WTC11 (cell line): ENCODE results near the gene GTPBP3. TPM values are rescaled to one million over a fixed set of nuclear protein-coding genes. Genes with fewer than 3 reads are reported as not detected.

ENCODE experiments used
- ATAC-seq: fragments of 200-7000 bp; cut with Tn5 transposase; 2 replicates; pipeline ENCODE4 v1.10.0; 2021; ENCODE audit warnings: mild to moderate bottlenecking, moderate library complexity
- CTCF ChIA-PET: fragments of 300-600 bp; sonication (Branson Sonifier 250); formaldehyde crosslinking; loops from one replicate; lab custom pipeline; 2021; ENCODE audit warnings: antibody characterized with exemption; lab: Charles Lee
- POLR2A ChIA-PET: fragments of 350-600 bp; sonication (Branson Sonifier 250); formaldehyde crosslinking; loops from one replicate; lab custom pipeline; 2021; ENCODE audit warnings: antibody characterized with exemption; lab: Charles Lee
- DNase-seq: peaks from one replicate; pipeline ENCODE4 v3.0.0; 2021; ENCODE audit warnings: low spot score
- H3K27ac Mint-ChIP-seq: 2 replicates; pipeline ENCODE4 v1.8.0; 2021; ENCODE audit warnings: mixed read lengths
- H3K27me3 Mint-ChIP-seq: 2 replicates; pipeline ENCODE4 v1.8.0; 2021; ENCODE audit warnings: low read depth, mild to moderate bottlenecking, moderate library complexity, mixed read lengths
- H3K36me3 Mint-ChIP-seq: 2 replicates; pipeline ENCODE4 v1.8.0; 2021; ENCODE audit warnings: mixed read lengths
- H3K4me1 Mint-ChIP-seq: 2 replicates; pipeline ENCODE4 v1.8.0; 2022; ENCODE audit warnings: mixed read lengths
- H3K4me3 Mint-ChIP-seq: 2 replicates; pipeline ENCODE4 v1.8.0; 2021; ENCODE audit warnings: mild to moderate bottlenecking, moderate library complexity, mixed read lengths
- H3K9me3 Mint-ChIP-seq: 2 replicates; pipeline ENCODE4 v1.8.0; 2021; ENCODE audit warnings: mixed read lengths
- CBFB ChIP-seq: sonication (generic); formaldehyde crosslinking; IDR thresholded peaks from 2 replicates; pipeline ENCODE4 v1.8.1; 2022; ENCODE audit warnings: mild to moderate bottlenecking, low read depth, missing genetic modification reagents
- CREM ChIP-seq: sonication (generic); formaldehyde crosslinking; IDR thresholded peaks from 2 replicates; pipeline ENCODE4 v1.8.1; 2022; ENCODE audit warnings: mild to moderate bottlenecking, missing genetic modification reagents, moderate library complexity
- EMX1 ChIP-seq: fragments of 250-450 bp; sonication (Bioruptor Pico); IDR thresholded peaks from 2 replicates; pipeline ENCODE4 v1.8.0; 2021; ENCODE audit warnings: mild to moderate bottlenecking
- ESRRA ChIP-seq: sonication (generic); formaldehyde crosslinking; IDR thresholded peaks from 2 replicates; pipeline ENCODE4 v1.8.1; 2022; ENCODE audit warnings: mild to moderate bottlenecking, missing genetic modification reagents, borderline replicate concordance
- ETV6 ChIP-seq: sonication (generic); formaldehyde crosslinking; IDR thresholded peaks from 2 replicates; pipeline ENCODE4 v1.8.1; 2022; ENCODE audit warnings: mild to moderate bottlenecking, missing genetic modification reagents
- JUN ChIP-seq: sonication (generic); formaldehyde crosslinking; IDR thresholded peaks from 2 replicates; pipeline ENCODE4 v1.8.0; 2023; ENCODE audit warnings: mild to moderate bottlenecking, missing genetic modification reagents
- KAT7 ChIP-seq: sonication (generic); formaldehyde crosslinking; IDR thresholded peaks from 2 replicates; pipeline ENCODE4 v1.8.1; 2023; ENCODE audit warnings: missing genetic modification reagents, mild to moderate bottlenecking, borderline replicate concordance
- NFE2L1 ChIP-seq: sonication (generic); formaldehyde crosslinking; IDR thresholded peaks from 2 replicates; pipeline ENCODE4 v1.8.1; 2023; ENCODE audit warnings: missing genetic modification reagents
- OVOL2 ChIP-seq: fragments of 250-450 bp; sonication (Bioruptor Pico); IDR thresholded peaks from 2 replicates; pipeline ENCODE4 v1.9.0; 2021; ENCODE audit warnings: mild to moderate bottlenecking, borderline replicate concordance
- PRRX2 ChIP-seq: fragments of 250-450 bp; sonication (Bioruptor Pico); IDR thresholded peaks from 2 replicates; pipeline ENCODE4 v1.8.0; 2021; ENCODE audit warnings: mild to moderate bottlenecking
- SMAD4 ChIP-seq: sonication (generic); formaldehyde crosslinking; IDR thresholded peaks from 2 replicates; pipeline ENCODE4 v1.8.0; 2022; ENCODE audit warnings: mild to moderate bottlenecking, missing genetic modification reagents
- SOX15 ChIP-seq: fragments of 250-450 bp; sonication (Bioruptor Pico); IDR thresholded peaks from 2 replicates; pipeline ENCODE4 v1.9.0; 2021; ENCODE audit warnings: mild to moderate bottlenecking
- TP53 ChIP-seq: sonication (generic); formaldehyde crosslinking; IDR thresholded peaks from 2 replicates; pipeline ENCODE4 v1.8.1; 2023; ENCODE audit warnings: mild to moderate bottlenecking, missing genetic modification reagents
- ZNF121 ChIP-seq: sonication (generic); formaldehyde crosslinking; IDR thresholded peaks from 2 replicates; pipeline ENCODE4 v1.8.0; 2023; ENCODE audit warnings: missing genetic modification reagents
- ZNF263 ChIP-seq: sonication (generic); formaldehyde crosslinking; IDR thresholded peaks from 2 replicates; pipeline ENCODE4 v1.8.1; 2022; ENCODE audit warnings: low read depth, mild to moderate bottlenecking, moderate library complexity, missing genetic modification reagents
- ZNF423 ChIP-seq: fragments of 250-450 bp; sonication (Bioruptor Pico); IDR thresholded peaks from 2 replicates; pipeline ENCODE4 v2.1.2; 2022; ENCODE audit warnings: mild to moderate bottlenecking, moderate library complexity
- ZNF671 ChIP-seq: fragments of 250-450 bp; sonication (Bioruptor Pico); IDR thresholded peaks from 2 replicates; pipeline ENCODE4 v1.8.0; 2021; ENCODE audit warnings: mild to moderate bottlenecking
- total RNA-seq: library from RNA; stranded (reverse); gene quantifications from 3 replicates; pipeline ENCODE4 v1.2.3, GENCODE V29; 2021
- TF ChIP-seq, protein P1 (sequence below): sonication (generic); formaldehyde crosslinking; IDR thresholded peaks from 2 replicates; pipeline ENCODE4 v1.8.1; 2023; ENCODE audit warnings: mild to moderate bottlenecking, missing genetic modification reagents
- TF ChIP-seq, protein P2 (sequence below): fragments of 200-600 bp; IDR thresholded peaks from 2 replicates; pipeline ENCODE4 v1.8.0; 2022; ENCODE audit warnings: antibody characterized with exemption
- TF ChIP-seq, protein P3 (sequence below): sonication (generic); formaldehyde crosslinking; conservative IDR thresholded peaks from 2 replicates; pipeline ENCODE4 v1.8.1; 2022; ENCODE audit warnings: mild to moderate bottlenecking, missing genetic modification reagents
- TF ChIP-seq, protein P4 (sequence below): fragments of 250-450 bp; sonication (Bioruptor Pico); IDR thresholded peaks from 2 replicates; pipeline ENCODE4 v2.1.2; 2022; ENCODE audit warnings: mild to moderate bottlenecking, moderate library complexity
- TF ChIP-seq, protein P5 (sequence below): sonication (generic); formaldehyde crosslinking; IDR thresholded peaks from 2 replicates; pipeline ENCODE4 v1.8.0; 2022; ENCODE audit warnings: mild to moderate bottlenecking, missing genetic modification reagents
- TF ChIP-seq, protein P6 (sequence below): sonication (generic); formaldehyde crosslinking; IDR thresholded peaks from 2 replicates; pipeline ENCODE4 v1.8.0; 2023; ENCODE audit warnings: mild to moderate bottlenecking, missing genetic modification reagents

Gene GTPBP3
- total RNA-seq, 1 experiment from 2014 or later: 93.0 TPM

DNA sequence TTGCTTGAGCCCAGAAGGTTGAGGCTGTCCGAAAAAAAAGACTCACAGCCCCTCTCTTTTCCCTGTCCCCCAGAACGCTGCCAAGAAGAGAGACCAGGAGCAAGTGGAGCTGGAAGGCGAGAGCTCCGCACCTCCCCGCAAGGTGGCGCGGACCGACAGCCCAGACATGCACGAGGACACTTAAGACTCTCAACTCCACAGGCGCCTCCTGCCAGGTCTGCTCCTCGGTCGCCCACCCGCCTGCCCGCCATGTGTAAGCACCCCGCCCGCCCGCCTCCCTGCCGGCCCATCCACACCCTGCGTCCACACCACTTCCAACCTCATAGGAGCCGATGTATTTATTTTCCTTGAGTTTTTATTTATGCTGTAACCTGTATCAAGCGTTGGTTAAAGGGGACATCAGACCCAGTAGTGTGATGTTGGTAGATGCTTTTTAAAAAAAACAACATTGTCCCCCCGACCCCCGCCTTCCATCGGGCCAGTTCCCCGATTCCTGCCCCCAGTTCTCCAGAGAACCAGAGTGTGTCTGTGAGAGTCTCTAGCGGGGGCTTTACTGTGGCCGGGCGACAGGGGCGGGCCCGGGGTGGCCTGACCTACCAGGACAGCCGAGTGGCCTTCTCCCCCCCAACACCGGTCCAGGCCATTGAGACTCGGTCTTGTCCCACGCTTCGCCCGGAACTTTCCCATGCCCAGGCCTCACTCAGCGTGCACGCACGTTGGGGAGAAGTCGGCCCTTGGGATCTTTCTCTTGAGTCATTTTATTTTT is 17.7 kb upstream of the GTPBP3 start:
- H3K4me3 Mint-ChIP-seq: no peak overlapping the region
- CTCF ChIA-PET: interaction anchor here (2.2 kb wide), 1 partner anchor 8 kb away, joined by 6 read pairs; no protein-coding TSS in a partner anchor

DNA sequence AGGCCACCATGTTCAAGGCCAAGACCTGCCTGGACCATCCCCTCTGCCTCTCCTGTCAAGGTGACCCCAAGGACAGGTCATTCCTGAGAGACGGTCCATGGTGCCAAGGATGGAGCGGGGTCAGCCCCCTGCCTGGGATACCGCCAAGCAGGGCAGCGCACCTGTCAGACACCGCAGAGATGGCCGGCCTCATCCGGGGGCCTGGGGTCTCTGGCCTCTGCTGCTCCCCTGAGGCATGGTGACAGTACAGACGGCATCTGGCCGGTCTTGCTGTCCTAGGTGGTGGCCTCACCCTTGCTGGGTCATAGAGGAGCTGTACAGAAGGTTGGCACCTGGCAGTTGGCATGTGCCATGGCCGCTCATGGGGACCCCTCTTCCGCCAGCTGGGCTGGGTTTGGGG is 16.9 kb upstream of the GTPBP3 start:
- Mint-ChIP-seq H3K4me3 (no peak overlapping the region), H3K4me1 (peaks cover 6% of the 10 kb centered on the region; the same call in 1 of the 2 replicates), H3K27ac (no peak overlapping the region), H3K9me3 (no peaks in the 10 kb centered on the region), H3K27me3 (no peaks in the 10 kb centered on the region), H3K36me3 (peaks cover 30% of the 10 kb centered on the region)
- CTCF ChIA-PET: no interaction called here
- ATAC-seq (no peak), DNase-seq (no peak)
- TF ChIP-seq, protein P1, sequence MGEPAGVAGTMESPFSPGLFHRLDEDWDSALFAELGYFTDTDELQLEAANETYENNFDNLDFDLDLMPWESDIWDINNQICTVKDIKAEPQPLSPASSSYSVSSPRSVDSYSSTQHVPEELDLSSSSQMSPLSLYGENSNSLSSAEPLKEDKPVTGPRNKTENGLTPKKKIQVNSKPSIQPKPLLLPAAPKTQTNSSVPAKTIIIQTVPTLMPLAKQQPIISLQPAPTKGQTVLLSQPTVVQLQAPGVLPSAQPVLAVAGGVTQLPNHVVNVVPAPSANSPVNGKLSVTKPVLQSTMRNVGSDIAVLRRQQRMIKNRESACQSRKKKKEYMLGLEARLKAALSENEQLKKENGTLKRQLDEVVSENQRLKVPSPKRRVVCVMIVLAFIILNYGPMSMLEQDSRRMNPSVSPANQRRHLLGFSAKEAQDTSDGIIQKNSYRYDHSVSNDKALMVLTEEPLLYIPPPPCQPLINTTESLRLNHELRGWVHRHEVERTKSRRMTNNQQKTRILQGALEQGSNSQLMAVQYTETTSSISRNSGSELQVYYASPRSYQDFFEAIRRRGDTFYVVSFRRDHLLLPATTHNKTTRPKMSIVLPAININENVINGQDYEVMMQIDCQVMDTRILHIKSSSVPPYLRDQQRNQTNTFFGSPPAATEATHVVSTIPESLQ (CRISPR knock-in tag): no peak
- TF ChIP-seq, protein P2, sequence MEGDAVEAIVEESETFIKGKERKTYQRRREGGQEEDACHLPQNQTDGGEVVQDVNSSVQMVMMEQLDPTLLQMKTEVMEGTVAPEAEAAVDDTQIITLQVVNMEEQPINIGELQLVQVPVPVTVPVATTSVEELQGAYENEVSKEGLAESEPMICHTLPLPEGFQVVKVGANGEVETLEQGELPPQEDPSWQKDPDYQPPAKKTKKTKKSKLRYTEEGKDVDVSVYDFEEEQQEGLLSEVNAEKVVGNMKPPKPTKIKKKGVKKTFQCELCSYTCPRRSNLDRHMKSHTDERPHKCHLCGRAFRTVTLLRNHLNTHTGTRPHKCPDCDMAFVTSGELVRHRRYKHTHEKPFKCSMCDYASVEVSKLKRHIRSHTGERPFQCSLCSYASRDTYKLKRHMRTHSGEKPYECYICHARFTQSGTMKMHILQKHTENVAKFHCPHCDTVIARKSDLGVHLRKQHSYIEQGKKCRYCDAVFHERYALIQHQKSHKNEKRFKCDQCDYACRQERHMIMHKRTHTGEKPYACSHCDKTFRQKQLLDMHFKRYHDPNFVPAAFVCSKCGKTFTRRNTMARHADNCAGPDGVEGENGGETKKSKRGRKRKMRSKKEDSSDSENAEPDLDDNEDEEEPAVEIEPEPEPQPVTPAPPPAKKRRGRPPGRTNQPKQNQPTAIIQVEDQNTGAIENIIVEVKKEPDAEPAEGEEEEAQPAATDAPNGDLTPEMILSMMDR: no peak
- TF ChIP-seq EMX1 (CRISPR knock-in tag) (no peak), ETV6 (CRISPR knock-in tag) (no peak), SOX15 (no peak), ZNF263 (no peak), NFE2L1 (CRISPR knock-in tag) (no peak), ZNF121 (CRISPR knock-in tag) (no peak), PRRX2 (CRISPR knock-in tag) (no peak), CBFB (CRISPR knock-in tag) (no peak), JUN (no peak), SMAD4 (CRISPR knock-in tag) (no peak), ZNF671 (CRISPR knock-in tag) (no peak), ZNF423 (CRISPR knock-in tag) (no peak), CREM (no peak)
- TF ChIP-seq, protein P3, sequence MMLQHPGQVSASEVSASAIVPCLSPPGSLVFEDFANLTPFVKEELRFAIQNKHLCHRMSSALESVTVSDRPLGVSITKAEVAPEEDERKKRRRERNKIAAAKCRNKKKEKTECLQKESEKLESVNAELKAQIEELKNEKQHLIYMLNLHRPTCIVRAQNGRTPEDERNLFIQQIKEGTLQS (CRISPR knock-in tag): no peak
- TF ChIP-seq, protein P4, sequence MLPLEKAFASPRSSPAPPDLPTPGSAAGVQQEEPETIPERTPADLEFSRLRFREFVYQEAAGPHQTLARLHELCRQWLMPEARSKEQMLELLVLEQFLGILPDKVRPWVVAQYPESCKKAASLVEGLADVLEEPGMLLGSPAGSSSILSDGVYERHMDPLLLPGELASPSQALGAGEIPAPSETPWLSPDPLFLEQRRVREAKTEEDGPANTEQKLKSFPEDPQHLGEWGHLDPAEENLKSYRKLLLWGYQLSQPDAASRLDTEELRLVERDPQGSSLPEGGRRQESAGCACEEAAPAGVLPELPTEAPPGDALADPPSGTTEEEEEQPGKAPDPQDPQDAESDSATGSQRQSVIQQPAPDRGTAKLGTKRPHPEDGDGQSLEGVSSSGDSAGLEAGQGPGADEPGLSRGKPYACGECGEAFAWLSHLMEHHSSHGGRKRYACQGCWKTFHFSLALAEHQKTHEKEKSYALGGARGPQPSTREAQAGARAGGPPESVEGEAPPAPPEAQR: no peak
- TF ChIP-seq, protein P5, sequence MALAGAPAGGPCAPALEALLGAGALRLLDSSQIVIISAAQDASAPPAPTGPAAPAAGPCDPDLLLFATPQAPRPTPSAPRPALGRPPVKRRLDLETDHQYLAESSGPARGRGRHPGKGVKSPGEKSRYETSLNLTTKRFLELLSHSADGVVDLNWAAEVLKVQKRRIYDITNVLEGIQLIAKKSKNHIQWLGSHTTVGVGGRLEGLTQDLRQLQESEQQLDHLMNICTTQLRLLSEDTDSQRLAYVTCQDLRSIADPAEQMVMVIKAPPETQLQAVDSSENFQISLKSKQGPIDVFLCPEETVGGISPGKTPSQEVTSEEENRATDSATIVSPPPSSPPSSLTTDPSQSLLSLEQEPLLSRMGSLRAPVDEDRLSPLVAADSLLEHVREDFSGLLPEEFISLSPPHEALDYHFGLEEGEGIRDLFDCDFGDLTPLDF (CRISPR knock-in tag): no peak
- POLR2A ChIA-PET: interaction anchor here (1.7 kb wide), 1 partner anchor 11 kb away, joined by 8 read pairs; the partner anchor contains the start of gene DDA1

More for the DNA sequence above, 17.7 kb upstream of the GTPBP3 start:
- Mint-ChIP-seq H3K36me3 (peaks cover 32% of the 10 kb centered on the region), H3K27ac (no peak overlapping the region), H3K9me3 (no peaks in the 10 kb centered on the region), H3K4me1 (peaks cover 6% of the 10 kb centered on the region; the same call in 1 of the 2 replicates), H3K27me3 (no peaks in the 10 kb centered on the region)
- DNase-seq (no peak), ATAC-seq (no peak)
- TF ChIP-seq, protein P6, sequence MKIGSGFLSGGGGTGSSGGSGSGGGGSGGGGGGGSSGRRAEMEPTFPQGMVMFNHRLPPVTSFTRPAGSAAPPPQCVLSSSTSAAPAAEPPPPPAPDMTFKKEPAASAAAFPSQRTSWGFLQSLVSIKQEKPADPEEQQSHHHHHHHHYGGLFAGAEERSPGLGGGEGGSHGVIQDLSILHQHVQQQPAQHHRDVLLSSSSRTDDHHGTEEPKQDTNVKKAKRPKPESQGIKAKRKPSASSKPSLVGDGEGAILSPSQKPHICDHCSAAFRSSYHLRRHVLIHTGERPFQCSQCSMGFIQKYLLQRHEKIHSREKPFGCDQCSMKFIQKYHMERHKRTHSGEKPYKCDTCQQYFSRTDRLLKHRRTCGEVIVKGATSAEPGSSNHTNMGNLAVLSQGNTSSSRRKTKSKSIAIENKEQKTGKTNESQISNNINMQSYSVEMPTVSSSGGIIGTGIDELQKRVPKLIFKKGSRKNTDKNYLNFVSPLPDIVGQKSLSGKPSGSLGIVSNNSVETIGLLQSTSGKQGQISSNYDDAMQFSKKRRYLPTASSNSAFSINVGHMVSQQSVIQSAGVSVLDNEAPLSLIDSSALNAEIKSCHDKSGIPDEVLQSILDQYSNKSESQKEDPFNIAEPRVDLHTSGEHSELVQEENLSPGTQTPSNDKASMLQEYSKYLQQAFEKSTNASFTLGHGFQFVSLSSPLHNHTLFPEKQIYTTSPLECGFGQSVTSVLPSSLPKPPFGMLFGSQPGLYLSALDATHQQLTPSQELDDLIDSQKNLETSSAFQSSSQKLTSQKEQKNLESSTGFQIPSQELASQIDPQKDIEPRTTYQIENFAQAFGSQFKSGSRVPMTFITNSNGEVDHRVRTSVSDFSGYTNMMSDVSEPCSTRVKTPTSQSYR (CRISPR knock-in tag): no peak
- no peak for TF ChIP-seq SMAD4 (CRISPR knock-in tag)
- TF ChIP-seq TP53: no peak
- TF ChIP-seq SOX15: no peak
- no peak for TF ChIP-seq KAT7
- TF ChIP-seq ESRRA (CRISPR knock-in tag): no peak
- TF ChIP-seq OVOL2 (CRISPR knock-in tag): no peak
- no peak for TF ChIP-seq JUN
- POLR2A ChIA-PET: no interaction called here
